ENCODE results near the gene PRKN.

Gene PRKN

DNA sequence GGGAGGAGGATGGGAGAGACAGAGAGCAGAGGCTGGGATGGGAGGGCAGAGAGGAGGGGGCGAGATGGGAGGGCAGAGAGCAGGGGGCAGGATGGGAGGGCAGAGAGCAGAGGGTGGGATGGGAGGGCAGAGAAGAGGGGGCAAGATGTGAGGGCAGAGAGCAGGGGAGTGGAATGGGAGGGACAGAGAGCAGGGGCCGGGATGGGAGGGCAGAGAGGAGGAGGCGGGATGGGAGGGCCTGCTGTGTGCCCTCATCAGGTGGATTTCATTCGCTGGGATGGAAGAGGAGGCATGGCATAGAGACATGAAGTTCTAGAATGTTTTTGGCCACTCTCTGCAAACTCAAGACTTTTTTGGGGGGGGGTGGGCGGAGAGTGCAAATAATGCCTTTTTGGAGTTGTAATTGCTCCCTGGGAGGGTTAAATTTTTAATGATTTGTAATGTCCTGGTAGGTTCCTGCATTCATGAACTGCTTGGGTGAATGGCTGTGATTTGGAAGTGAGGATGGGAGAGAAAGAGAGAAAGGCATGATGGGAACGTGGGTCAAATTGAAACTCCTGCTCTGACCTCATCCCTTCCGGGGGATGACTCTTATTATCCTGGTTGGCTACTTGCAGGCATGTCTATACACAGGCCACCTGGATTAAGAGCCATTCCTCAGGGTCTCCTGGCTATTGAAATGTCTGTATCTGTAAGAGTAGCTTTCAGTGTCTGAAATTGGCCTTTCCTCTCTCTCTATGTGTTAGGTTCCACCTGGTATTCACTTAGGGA is 1291.3 kb downstream of the PRKN start:
- Histone ChIP-seq H3K4me1 (ENCODE audit: insufficient read depth, low read length, severe bottlenecking) (no peaks in the 10 kb centered on the region), H3K4me2 (ENCODE audit: low read length) (no peak overlapping the region)

DNA sequence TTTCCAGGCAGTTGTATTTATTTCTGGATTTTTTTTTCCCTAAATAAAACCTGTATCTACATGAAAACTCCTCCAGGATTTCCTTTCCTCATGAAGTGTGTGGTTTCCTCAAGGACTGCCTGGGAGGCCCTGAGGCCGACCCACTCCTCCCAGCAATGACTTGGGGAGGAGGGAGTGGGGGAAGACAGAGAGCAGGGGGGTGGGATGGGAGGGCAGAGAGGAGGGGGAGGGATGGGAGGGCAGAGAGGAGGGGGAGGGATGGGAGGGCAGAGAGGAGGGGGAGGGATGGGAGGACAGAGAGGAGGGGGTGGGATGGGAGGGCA is 1291.9 kb downstream of the PRKN start:
- Histone ChIP-seq H4K20me1 (ENCODE audit: insufficient read depth, low read length) (no peaks in the 10 kb centered on the region), H3K36me3 (ENCODE audit: insufficient read depth, low read length) (no peaks in the 10 kb centered on the region), H3K4me3 (ENCODE audit: low read depth, low read length, poor library complexity, severe bottlenecking) (no peak overlapping the region), H3K79me2 (ENCODE audit: insufficient read depth, low read length) (no peaks in the 10 kb centered on the region), H3K27ac (ENCODE audit: low read depth, low read length, poor library complexity, severe bottlenecking) (no peak overlapping the region), H3K27me3 (ENCODE audit: insufficient read depth, low read length) (no peaks in the 10 kb centered on the region), H3K9ac (ENCODE audit: low read length) (no peak overlapping the region), H3K4me2 (ENCODE audit: low read length) (no peak overlapping the region), H2AFZ (ENCODE audit: low read length) (no peak overlapping the region), H3K4me1 (ENCODE audit: insufficient read depth, low read length, severe bottlenecking) (no peaks in the 10 kb centered on the region), H3K9me3 (ENCODE audit: low read length) (no peaks in the 10 kb centered on the region), H3K9me2 (ENCODE audit: low read depth, low read length) (no peaks in the 10 kb centered on the region), H3F3A (ENCODE audit: insufficient read depth, low read length) (no peaks in the 10 kb centered on the region)
- TF ChIP-seq EZH2 (IDR thresholded peaks at IDR 0.05; ENCODE audit: borderline replicate concordance, low read length), result no peak
- TF ChIP-seq, protein P1, sequence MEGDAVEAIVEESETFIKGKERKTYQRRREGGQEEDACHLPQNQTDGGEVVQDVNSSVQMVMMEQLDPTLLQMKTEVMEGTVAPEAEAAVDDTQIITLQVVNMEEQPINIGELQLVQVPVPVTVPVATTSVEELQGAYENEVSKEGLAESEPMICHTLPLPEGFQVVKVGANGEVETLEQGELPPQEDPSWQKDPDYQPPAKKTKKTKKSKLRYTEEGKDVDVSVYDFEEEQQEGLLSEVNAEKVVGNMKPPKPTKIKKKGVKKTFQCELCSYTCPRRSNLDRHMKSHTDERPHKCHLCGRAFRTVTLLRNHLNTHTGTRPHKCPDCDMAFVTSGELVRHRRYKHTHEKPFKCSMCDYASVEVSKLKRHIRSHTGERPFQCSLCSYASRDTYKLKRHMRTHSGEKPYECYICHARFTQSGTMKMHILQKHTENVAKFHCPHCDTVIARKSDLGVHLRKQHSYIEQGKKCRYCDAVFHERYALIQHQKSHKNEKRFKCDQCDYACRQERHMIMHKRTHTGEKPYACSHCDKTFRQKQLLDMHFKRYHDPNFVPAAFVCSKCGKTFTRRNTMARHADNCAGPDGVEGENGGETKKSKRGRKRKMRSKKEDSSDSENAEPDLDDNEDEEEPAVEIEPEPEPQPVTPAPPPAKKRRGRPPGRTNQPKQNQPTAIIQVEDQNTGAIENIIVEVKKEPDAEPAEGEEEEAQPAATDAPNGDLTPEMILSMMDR (IDR thresholded peaks at IDR 0.05; ENCODE audit: low read length), result no peak

More for the DNA sequence above, 1291.3 kb downstream of the PRKN start:
- Histone ChIP-seq H3F3A (ENCODE audit: insufficient read depth, low read length) (no peaks in the 10 kb centered on the region), H3K9ac (ENCODE audit: low read length) (no peak overlapping the region), H3K27me3 (ENCODE audit: insufficient read depth, low read length) (no peaks in the 10 kb centered on the region), H3K79me2 (ENCODE audit: insufficient read depth, low read length) (no peaks in the 10 kb centered on the region), H3K9me3 (ENCODE audit: low read length) (no peaks in the 10 kb centered on the region), H3K27ac (ENCODE audit: low read depth, low read length, poor library complexity, severe bottlenecking) (no peak overlapping the region), H3K36me3 (ENCODE audit: insufficient read depth, low read length) (no peaks in the 10 kb centered on the region), H2AFZ (ENCODE audit: low read length) (no peak overlapping the region), H3K4me3 (ENCODE audit: low read depth, low read length, poor library complexity, severe bottlenecking) (no peak overlapping the region), H3K9me2 (ENCODE audit: low read depth, low read length) (no peaks in the 10 kb centered on the region), H4K20me1 (ENCODE audit: insufficient read depth, low read length) (no peaks in the 10 kb centered on the region)
- TF ChIP-seq EZH2 (IDR thresholded peaks at IDR 0.05; ENCODE audit: borderline replicate concordance, low read length), result no peak
- TF ChIP-seq, protein P1 (IDR thresholded peaks at IDR 0.05; ENCODE audit: low read length), result no peak

DNA sequence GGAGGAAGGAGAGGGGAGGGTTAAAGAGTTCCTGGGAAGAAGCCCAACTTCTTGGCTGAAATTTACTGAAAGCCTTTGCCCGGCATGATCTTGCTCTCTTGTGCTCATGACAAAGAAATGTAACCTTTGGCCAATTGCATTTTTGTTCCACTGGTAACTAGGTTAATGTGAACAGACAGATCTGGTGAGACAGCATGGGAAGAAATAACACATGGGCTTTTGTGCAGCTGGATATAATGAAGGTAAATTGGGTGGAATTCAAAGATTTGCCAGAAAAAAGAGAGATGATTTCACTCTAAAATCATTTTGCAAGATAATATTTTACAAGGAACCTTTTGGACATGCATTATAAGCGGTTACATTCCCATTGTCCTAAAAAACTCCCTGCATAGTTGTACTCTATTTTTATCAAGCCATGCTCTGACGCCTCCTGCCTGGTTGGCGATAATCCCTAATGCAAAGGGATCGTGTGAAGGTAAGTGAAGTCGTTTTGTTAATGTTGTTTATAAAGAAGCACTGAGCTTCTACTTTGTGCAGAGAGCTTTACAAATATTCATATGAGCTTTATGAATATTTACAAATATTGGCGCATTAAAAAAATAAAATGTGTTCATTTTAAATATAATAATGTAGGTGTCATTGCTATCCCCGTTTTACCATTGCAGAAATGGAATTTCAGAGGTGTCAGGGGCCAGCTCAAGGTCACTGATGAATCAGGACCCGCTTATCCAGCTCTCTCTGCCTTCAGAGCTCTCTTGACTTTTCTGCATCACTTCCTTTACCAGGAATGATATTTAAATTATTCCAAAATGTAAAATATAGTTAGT is 1292.4 kb downstream of the PRKN start:
- Histone ChIP-seq H3F3A (ENCODE audit: insufficient read depth, low read length) (no peaks in the 10 kb centered on the region), H3K9me3 (ENCODE audit: low read length) (no peaks in the 10 kb centered on the region), H2AFZ (ENCODE audit: low read length) (no peak overlapping the region), H3K27me3 (ENCODE audit: insufficient read depth, low read length) (no peaks in the 10 kb centered on the region), H4K20me1 (ENCODE audit: insufficient read depth, low read length) (no peaks in the 10 kb centered on the region), H3K4me3 (ENCODE audit: low read depth, low read length, poor library complexity, severe bottlenecking) (no peak overlapping the region), H3K4me2 (ENCODE audit: low read length) (no peak overlapping the region), H3K9me2 (ENCODE audit: low read depth, low read length) (no peaks in the 10 kb centered on the region), H3K9ac (ENCODE audit: low read length) (no peak overlapping the region), H3K36me3 (ENCODE audit: insufficient read depth, low read length) (no peaks in the 10 kb centered on the region), H3K4me1 (ENCODE audit: insufficient read depth, low read length, severe bottlenecking) (no peaks in the 10 kb centered on the region), H3K79me2 (ENCODE audit: insufficient read depth, low read length) (no peaks in the 10 kb centered on the region), H3K27ac (ENCODE audit: low read depth, low read length, poor library complexity, severe bottlenecking) (no peak overlapping the region)
- no peak for TF ChIP-seq EZH2 (IDR thresholded peaks at IDR 0.05; ENCODE audit: borderline replicate concordance, low read length)
- TF ChIP-seq, protein P1 (IDR thresholded peaks at IDR 0.05; ENCODE audit: low read length), result no peak

Measured in OCI-LY1 (cell line).